DMS153 (cell line): ENCODE data around the gene ADGRL2.

Experiments used
- DNase-seq: peaks from one replicate; lab custom pipeline; 2025; lab: John Stamatoyannopoulos, UW

ADGRL2 gene

GRCh38 chr1:81805537-81806431 is 5.0 kb downstream of the ADGRL2 start:
- DNase-seq, result no peak

- no peak for DNase-seq
Measured at GRCh38 chr1:81806432-81806770, 5.7 kb downstream of the ADGRL2 start.

- DNase-seq, result no peak
Measured at GRCh38 chr1:81808760-81809159, 8.0 kb downstream of the ADGRL2 start.

DNA sequence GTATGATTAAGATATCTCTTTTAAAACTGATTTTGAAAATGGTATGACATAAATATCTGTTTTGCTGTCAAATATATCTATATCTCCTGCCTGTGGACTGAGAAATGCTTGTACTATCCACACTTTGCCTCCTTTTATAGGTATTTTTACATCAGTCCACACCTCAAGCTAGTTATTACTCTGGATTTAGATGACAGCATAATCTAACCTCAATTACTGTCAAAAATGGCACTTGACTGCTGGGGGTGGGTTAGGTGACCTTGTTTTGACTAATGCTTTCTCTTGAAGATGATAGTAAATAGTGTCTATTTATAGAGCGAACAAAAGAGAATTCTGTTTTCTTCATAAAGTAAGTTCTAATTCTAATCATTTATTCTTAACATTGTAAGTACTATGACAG is 9.1 kb downstream of the ADGRL2 start:
- DNase-seq, result no peak

DNA sequence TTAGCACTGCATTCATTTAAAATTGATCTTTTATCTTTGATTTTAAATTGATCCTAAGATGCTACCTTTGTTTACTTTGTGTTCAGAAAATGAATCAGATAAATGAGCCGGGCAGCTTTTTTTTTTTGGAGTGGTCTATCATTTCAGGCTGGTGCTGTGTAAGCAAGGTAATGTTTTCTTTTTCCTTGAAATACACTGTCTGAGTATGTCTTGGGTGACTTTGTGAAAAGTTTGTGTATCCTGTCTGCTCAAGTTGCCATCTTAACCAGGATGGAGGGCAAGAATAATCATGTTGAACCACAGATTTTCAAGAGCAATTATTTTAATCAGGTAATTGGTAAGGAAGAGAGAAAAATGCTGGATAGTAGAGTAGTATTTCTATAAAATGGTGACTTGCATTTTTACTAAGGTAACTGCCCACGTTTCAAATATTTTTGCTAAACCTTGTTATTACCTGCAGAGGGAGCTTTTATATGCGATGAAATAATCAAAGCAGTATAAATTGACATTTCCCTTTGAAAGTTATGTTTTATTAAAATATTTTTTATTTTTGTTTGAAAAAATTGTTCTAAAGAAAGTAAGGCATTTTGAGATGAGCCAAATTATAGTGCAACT is 11.1 kb downstream of the ADGRL2 start:
- DNase-seq, result no peak

DNA sequence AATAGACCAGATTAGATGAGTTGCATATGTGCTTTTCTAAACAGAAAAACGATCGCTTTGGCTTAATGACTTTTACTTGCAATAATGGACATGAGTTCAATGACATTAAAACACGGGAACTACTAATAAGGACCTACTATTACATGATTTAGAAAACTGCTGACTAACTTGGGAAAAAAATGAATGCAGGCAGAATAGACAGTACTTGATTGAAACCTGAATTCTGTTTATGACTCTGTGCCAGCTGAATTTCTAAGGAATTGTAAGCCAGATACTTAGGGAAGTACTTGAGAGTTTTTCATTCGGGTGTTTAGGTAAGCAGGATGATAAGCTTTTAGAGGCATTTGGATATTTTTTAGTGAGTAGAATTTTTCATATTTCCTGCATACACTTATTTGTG is 12.0 kb downstream of the ADGRL2 start:
- no peak for DNase-seq

DNA sequence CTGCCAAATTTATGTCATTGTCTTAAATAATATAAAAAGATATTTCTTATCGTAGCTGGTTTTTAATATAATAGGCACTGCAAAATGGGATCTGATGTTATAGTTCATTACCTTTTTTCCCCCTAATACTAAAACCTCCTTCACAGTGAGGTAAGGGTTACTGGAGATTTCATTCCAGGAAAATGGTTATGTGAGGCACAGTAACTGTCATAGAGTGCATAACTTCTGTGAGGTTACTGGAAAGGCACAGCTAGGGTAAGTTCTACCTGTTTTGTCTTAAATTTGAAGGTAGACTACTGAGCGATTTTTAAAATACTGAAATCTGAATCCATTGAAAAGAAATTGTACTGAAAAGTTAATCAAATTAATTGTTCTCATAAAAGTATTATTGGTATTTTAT is 13.0 kb downstream of the ADGRL2 start:
- no peak for DNase-seq

DNA sequence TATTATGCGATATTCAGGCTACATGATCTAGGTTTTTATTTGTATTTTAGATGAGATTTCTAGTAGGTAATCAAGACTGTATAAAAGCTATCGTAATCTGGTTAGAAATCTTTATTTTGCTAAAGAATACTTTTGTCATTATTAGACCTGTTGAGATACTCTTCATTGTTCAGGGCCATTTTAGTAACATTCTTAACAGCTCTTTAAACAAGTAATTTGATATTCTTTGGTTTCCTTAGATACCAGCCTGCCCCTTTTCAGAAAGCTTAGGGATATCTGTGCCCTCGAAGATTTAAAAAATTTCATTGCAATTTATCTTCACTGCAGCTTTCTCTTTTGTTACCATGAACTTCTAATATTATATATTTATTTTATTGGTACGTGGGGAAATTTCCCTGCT is 18.9 kb downstream of the ADGRL2 start:
- DNase-seq, result no peak

GRCh38 chr1:81820765-81821164 is 20.0 kb downstream of the ADGRL2 start:
- DNase-seq, result no peak

DNA sequence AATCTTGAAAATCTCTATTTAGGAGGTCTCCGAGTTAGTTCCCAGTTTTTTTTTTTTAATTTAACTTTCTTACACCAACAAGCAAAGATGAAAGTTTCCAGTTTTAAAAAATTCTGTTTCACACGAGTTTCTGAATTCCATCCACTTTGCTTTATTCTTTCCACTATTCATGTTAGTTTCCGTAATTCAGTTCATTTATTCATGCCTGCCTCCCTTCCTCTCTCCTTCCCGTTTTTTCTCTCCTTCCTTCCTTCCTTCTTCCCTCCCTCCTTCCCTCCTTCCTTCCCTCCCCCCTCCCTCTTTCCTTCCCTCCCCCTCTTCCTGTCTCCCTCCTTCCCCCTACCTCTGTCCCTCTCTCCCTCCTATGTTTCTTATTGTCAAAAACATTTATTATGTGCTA is 22.3 kb downstream of the ADGRL2 start:
- DNase-seq, result no peak

GRCh38 chr1:81824759-81825158 is 24.0 kb downstream of the ADGRL2 start:
- no peak for DNase-seq

GRCh38 chr1:81827942-81828341 is 27.2 kb downstream of the ADGRL2 start:
- no peak for DNase-seq

- no peak for DNase-seq
Measured at GRCh38 chr1:81832573-81832972, 31.8 kb downstream of the ADGRL2 start.

DNA sequence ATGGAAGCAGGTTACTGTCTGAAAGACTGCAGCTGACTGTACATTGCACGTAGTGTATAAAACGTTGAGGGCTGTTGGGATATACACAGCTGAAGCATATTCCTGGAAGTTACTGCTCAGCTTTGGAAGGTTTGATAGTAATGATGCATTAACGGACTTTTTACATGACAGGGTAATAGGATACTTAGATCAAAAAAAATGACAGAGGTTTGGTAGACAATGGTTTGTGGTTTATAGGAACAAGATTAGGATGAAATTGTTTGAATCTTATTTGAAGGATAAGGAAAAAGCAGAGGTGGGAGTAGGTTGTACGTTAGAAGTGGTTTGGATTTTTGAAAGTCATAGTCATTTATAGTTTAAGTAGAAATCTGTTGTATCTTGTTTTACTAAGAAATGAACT is 33.0 kb downstream of the ADGRL2 start:
- no peak for DNase-seq

- no peak for DNase-seq
Measured at GRCh38 chr1:81834268-81834667, 33.5 kb downstream of the ADGRL2 start.

DNA sequence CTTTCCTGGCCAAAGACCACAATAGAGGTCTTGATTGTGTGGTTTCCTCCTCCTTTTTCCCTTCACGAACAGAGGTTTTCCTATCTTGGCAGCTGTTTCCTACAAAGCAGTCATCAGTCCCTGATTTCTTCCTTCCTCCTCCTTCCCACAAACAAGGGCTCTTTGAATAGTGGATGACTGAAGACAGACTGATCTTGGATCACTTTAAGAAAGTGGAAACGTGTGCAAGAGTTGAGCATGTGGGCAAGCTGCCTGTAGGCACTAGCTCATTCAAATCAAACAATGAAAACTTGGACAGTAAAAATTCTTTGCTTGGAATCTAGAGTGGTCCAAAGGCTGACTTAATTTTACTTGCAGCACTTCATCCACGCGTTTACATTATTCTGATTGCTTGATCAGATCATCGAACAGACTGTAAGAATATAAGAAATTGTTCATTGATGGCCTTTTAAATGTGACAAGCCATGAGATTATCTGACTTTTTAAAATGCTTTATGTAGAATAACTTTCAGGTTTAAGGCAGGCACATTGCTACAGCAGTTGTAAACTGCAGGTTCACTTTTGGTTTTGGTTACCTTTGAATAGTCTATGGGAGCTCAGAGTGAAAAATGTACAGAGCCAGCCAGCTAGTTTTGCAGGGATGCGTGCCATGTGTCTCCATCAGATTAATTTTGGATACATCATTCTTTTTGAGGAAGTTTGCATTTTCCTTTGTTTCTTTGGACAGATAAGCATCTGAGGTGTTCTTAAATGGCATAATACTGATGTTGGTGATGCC is 34.4 kb downstream of the ADGRL2 start:
- DNase-seq, result no peak

DNA sequence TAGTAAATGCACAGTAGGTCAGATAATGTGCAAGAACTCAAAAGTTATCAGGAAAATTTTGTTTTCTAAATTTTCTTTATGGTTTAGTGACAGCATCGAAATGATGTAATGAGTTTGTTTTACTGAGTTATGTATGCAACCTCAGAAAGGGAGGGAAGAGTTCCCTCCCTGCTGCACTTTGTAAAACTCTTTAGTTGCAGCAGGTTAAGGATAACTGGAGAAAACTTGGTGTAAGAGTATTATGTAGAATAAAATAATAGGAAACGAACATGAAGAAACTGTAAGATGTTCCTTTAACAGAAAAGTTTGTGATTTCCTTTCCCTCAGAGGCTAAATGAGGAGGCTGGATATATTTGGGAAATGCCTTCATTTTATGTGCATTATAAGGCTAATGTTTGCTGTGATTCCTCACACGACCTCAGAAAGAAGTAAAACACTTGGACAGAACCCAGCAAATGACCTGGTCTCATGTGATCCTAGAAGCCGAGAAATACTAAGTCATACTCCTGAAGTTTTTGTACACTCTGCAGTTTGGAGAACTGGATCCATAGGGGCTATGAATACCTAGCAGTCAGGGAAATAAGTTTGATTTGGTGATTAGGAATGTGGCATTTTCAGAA is 35.4 kb downstream of the ADGRL2 start:
- no peak for DNase-seq

GRCh38 chr1:81838600-81839218 is 38.0 kb downstream of the ADGRL2 start:
- DNase-seq, result no peak

GRCh38 chr1:81840805-81841204 is 40.1 kb downstream of the ADGRL2 start:
- no peak for DNase-seq

GRCh38 chr1:81841795-81842194 is 41.1 kb downstream of the ADGRL2 start:
- DNase-seq, result no peak

DNA sequence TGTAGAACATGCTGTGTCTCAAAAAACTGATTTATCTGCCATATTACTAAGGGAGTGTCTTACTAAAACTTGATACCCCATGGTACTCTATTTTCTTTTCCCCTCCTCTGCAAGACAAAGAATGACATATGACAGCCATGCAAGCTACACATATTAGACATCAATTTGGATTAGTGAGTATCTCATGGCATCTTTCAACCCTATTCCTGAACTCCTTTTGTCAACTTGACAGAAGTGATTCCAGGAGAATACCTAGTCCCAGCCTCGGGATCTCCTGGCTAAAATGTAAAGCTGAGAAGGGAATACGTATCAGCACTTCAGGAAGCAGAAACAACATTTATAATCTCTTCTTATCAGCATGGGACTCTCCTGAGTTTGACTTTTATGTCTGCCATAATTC is 43.7 kb downstream of the ADGRL2 start:
- DNase-seq, result no peak

DNA sequence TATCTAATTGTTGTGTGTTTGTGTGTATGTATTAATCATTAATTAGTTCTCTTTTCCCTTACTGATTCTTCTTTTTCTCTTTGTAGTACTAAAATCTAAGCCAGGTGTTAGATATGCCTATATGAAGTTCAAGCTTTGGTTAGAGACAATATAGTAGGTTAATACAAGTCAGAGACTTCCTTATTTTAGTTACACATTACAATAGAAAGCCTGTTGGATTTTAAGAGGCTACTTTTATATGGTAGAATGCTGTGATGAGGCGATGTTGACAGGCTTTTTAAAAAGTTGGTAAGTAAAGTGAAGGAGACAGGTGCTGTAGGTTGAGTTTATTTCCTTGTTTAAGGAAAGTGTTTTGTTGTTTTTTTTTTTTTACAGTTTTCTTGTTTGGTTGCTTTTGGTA is 45.9 kb downstream of the ADGRL2 start:
- DNase-seq, result no peak
